ENCODE measurements around the gene FABP6. TPM values are rescaled to one million over a fixed set of nuclear protein-coding genes. Genes with fewer than 3 reads are reported as not detected.

FABP6 gene
- total RNA-seq, 4 donors from 2014 or later = not detected

GRCh38 chr5:160252916-160253315, 23.6 kb downstream of the FABP6 start:
- Histone ChIP-seq H3K36me3 (no peaks in the 10 kb centered on the region), H3K9me3 (no peaks in the 10 kb centered on the region), H3K27me3 (no peaks in the 10 kb centered on the region), H3K4me1 (peaks cover 29 to 50% of the 10 kb centered on the region in 2 donors), H3K4me3 (replicated peaks in 1 of 3) (no peak overlapping the region), H3K27ac (peak overlapping the region; percentile 61 to 81 (median 72))
- intact Hi-C loops (cut with DNase I) = no loop called here
- DNase-seq = peak; percentile 57 to 64
- no peak for TF ChIP-seq POLR2A (IDR thresholded peaks at IDR 0.05)
- TF ChIP-seq CTCF (IDR thresholded peaks at IDR 0.05) = no peak
- WGBS, 2 donors = 47 to 54% methylated on average over 9 of the region's 9 CpGs

GRCh38 chr5:160253441-160253840, 24.1 kb downstream of the FABP6 start:
- no peaks in the 10 kb centered on the region for H3K27me3 ChIP-seq
- TF ChIP-seq CTCF (IDR thresholded peaks at IDR 0.05) = no peak
- no peak for TF ChIP-seq POLR2A (IDR thresholded peaks at IDR 0.05)
- H3K4me1 ChIP-seq = peaks cover 29 to 50% of the 10 kb centered on the region in 2 donors
- DNase-seq = peak in 1 of 2 donors; percentile 8
- H3K9me3 ChIP-seq = no peaks in the 10 kb centered on the region
- no peaks in the 10 kb centered on the region for H3K36me3 ChIP-seq
- intact Hi-C loops (cut with DNase I) = no loop called here
- WGBS, 2 donors = 79 to 91% methylated on average over 7 to 17 of the region's 17 CpGs
- H3K27ac ChIP-seq = peak overlapping the region; percentile 61 to 81 (median 72)
- H3K4me3 ChIP-seq (replicated peaks in 1 of 3) = no peak overlapping the region

GRCh38 chr5:160254706-160255105, 25.4 kb downstream of the FABP6 start:
- Histone ChIP-seq H3K36me3 (no peaks in the 10 kb centered on the region), H3K27ac (peak overlapping the region in 1 of 3 donors; percentile 72), H3K27me3 (no peaks in the 10 kb centered on the region), H3K9me3 (no peaks in the 10 kb centered on the region), H3K4me3 (replicated peaks in 1 of 3) (no peak overlapping the region), H3K4me1 (peaks cover 29 to 45% of the 10 kb centered on the region in 2 donors)
- DNase-seq = no peak
- WGBS, 2 donors = 95 to 97% methylated on average over 6 of the region's 6 CpGs
- TF ChIP-seq POLR2A (IDR thresholded peaks at IDR 0.05) = no peak
- TF ChIP-seq CTCF (IDR thresholded peaks at IDR 0.05) = no peak
- intact Hi-C loops (cut with DNase I) = no loop called here

GRCh38 chr5:160259341-160259740, 30.0 kb downstream of the FABP6 start:
- H3K36me3 ChIP-seq = no peaks in the 10 kb centered on the region
- peaks cover 38 to 41% of the 10 kb centered on the region in 2 donors for H3K4me1 ChIP-seq
- H3K9me3 ChIP-seq = no peaks in the 10 kb centered on the region
- intact Hi-C loops (cut with DNase I) = no loop called here
- TF ChIP-seq POLR2A (IDR thresholded peaks at IDR 0.05) = no peak
- TF ChIP-seq CTCF (IDR thresholded peaks at IDR 0.05) = no peak
- no peak for DNase-seq
- no peak overlapping the region for H3K4me3 ChIP-seq (replicated peaks in 1 of 3)
- peak overlapping the region in 1 of 3 donors; percentile 79 for H3K27ac ChIP-seq
- 89 to 93% methylated on average over 2 to 7 of the region's 7 CpGs for WGBS, 2 donors
- no peaks in the 10 kb centered on the region for H3K27me3 ChIP-seq

- intact Hi-C loops (cut with DNase I) = no loop called here
- TF ChIP-seq CTCF (IDR thresholded peaks at IDR 0.05) (no peak), POLR2A (IDR thresholded peaks at IDR 0.05) (no peak)
- 90 to 94% methylated on average over 14 of the region's 14 CpGs for WGBS, 2 donors
- H3K4me3 ChIP-seq (replicated peaks in 1 of 3) = no peak overlapping the region
- H3K36me3 ChIP-seq = no peaks in the 10 kb centered on the region
- DNase-seq = no peak
- no peaks in the 10 kb centered on the region for H3K9me3 ChIP-seq
- H3K4me1 ChIP-seq = peaks cover 42 to 49% of the 10 kb centered on the region in 2 donors
- peak overlapping the region; percentile 58 to 79 (median 68) for H3K27ac ChIP-seq
- no peaks in the 10 kb centered on the region for H3K27me3 ChIP-seq
These were observed 30.9 kb downstream of the FABP6 start for GRCh38 chr5:160260006-160260775.
